Stimulated activated CD8-positive, alpha-beta memory T cell treated with anti-CD3 and anti-CD28 coated beads, Interleukin-12 subunit alpha, Interleukin-12 subunit beta, amount 100 ng/mL, for 1 hour (primary cell): ENCODE data around the gene CCN2.

Experiments
- DNase-seq: peaks from one replicate; pipeline ENCODE4 v3.0.0-alpha.2; 2020; ENCODE audit warnings: low read depth

CCN2 gene

GRCh38 chr6:131966443-131966842, 15.3 kb upstream of the CCN2 start:
- DNase-seq = no peak

- DNase-seq = no peak
These were observed 11.9 kb upstream of the CCN2 start for GRCh38 chr6:131963063-131963462.

GRCh38 chr6:131960371-131961133, 9.4 kb upstream of the CCN2 start:
- no peak for DNase-seq

GRCh38 chr6:131958542-131959470, 7.6 kb upstream of the CCN2 start:
- DNase-seq = no peak

- no peak for DNase-seq
These were observed 6.9 kb upstream of the CCN2 start for GRCh38 chr6:131958095-131958494.

GRCh38 chr6:131955876-131956275, 4.7 kb upstream of the CCN2 start:
- DNase-seq = no peak

- DNase-seq = no peak
These were observed 4.0 kb upstream of the CCN2 start for GRCh38 chr6:131955192-131955591.

GRCh38 chr6:131954775-131955107, 3.6 kb upstream of the CCN2 start:
- DNase-seq = no peak

GRCh38 chr6:131954059-131954774, 3.0 kb upstream of the CCN2 start:
- DNase-seq = no peak

- no peak for DNase-seq
These were observed 1.8 kb upstream of the CCN2 start for GRCh38 chr6:131952886-131953509.

GRCh38 chr6:131951576-131952230, 531 bp upstream of the CCN2 start:
- no peak for DNase-seq

- DNase-seq = no peak
These were observed 1.0 kb downstream of the CCN2 start for GRCh38 chr6:131949909-131950766.

GRCh38 chr6:131949620-131949908, 1.6 kb downstream of the CCN2 start:
- DNase-seq = no peak

GRCh38 chr6:131948692-131949619, 2.2 kb downstream of the CCN2 start:
- DNase-seq = no peak

GRCh38 chr6:131947986-131948661, 3.0 kb downstream of the CCN2 start:
- DNase-seq = no peak

GRCh38 chr6:131946992-131947955, 3.9 kb downstream of the CCN2 start:
- DNase-seq = no peak

- DNase-seq = no peak
These were observed 4.7 kb downstream of the CCN2 start for GRCh38 chr6:131946404-131946991.

- no peak for DNase-seq
These were observed 5.2 kb downstream of the CCN2 start for GRCh38 chr6:131945971-131946370.
